GM06990 (cell line): ENCODE measurements around the gene MAPKBP1.

Experiments used
- DNase-seq: peaks from one replicate; pipeline ENCODE4 v3.0.0-alpha.2; 2011; ENCODE audit not compliant: insufficient read length; ENCODE audit errors: extremely low read depth
- H3K27me3 ChIP-seq: replicated peaks from 2 replicates; pipeline ENCODE4 v1.6.0; 2011; ENCODE audit warnings: low read length; ENCODE audit not compliant: control insufficient read depth, insufficient read depth
- H3K36me3 ChIP-seq: 2 replicates; pipeline ENCODE4 v1.5.1; 2011; ENCODE audit warnings: low read length; ENCODE audit not compliant: control insufficient read depth, insufficient read depth
- H3K4me3 ChIP-seq: replicated peaks from 2 replicates; pipeline ENCODE4 v1.5.1; 2011; ENCODE audit warnings: low read depth, mild to moderate bottlenecking, control low read depth, low read length
- CTCF ChIP-seq: IDR thresholded peaks from 2 replicates; pipeline ENCODE4 v1.5.1; 2011; ENCODE audit warnings: low read length, control low read depth, mild to moderate bottlenecking, inconsistent platforms; ENCODE audit not compliant: insufficient read depth, poor library complexity, severe bottlenecking

Gene MAPKBP1

GRCh38 chr15:41817327-41817726 is 43.0 kb downstream of the MAPKBP1 start:
- no peak for TF ChIP-seq CTCF
- H3K36me3 ChIP-seq = peaks cover 26% of the 10 kb centered on the region
- no peak for DNase-seq
- no peaks in the 10 kb centered on the region for H3K27me3 ChIP-seq
- H3K4me3 ChIP-seq = no peak overlapping the region

GRCh38 chr15:41817781-41818180 is 43.5 kb downstream of the MAPKBP1 start:
- Histone ChIP-seq H3K36me3 (peaks cover 26% of the 10 kb centered on the region), H3K4me3 (no peak overlapping the region), H3K27me3 (no peaks in the 10 kb centered on the region)
- TF ChIP-seq CTCF = no peak
- DNase-seq = no peak

GRCh38 chr15:41819455-41820050 is 45.3 kb downstream of the MAPKBP1 start:
- TF ChIP-seq CTCF = no peak
- H3K36me3 ChIP-seq = peaks cover 32% of the 10 kb centered on the region
- H3K27me3 ChIP-seq = no peaks in the 10 kb centered on the region
- DNase-seq = no peak
- H3K4me3 ChIP-seq = no peak overlapping the region

GRCh38 chr15:41820791-41821423 is 46.6 kb downstream of the MAPKBP1 start:
- H3K36me3 ChIP-seq = peaks cover 36% of the 10 kb centered on the region
- DNase-seq = no peak
- H3K27me3 ChIP-seq = no peaks in the 10 kb centered on the region
- no peak overlapping the region for H3K4me3 ChIP-seq
- no peak for TF ChIP-seq CTCF

- Histone ChIP-seq H3K36me3 (peaks cover 33% of the 10 kb centered on the region), H3K27me3 (no peaks in the 10 kb centered on the region), H3K4me3 (no peak overlapping the region)
- TF ChIP-seq CTCF = no peak
- DNase-seq = no peak
These were observed 47.5 kb downstream of the MAPKBP1 start for GRCh38 chr15:41821831-41822230.
